Left colon (tissue), 2 donors: Measurements from ENCODE around the gene GMDS. TPM values are rescaled to one million over a fixed set of nuclear protein-coding genes. Genes with fewer than 3 reads are reported as not detected.

ENCODE experiments used
- ATAC-seq: fragments of 200-7000 bp; cut with Tn5 transposase; one replicate; pipeline ENCODE4 v1.9.1; 2020; ENCODE audit warnings: mild to moderate bottlenecking, moderate library complexity
- DNase-seq, 2 donors: peaks; one replicate each; pipeline ENCODE4 v3.0.0-alpha.2; 2020
- intact Hi-C, 2 donors: fragments of 100-400 bp; cut with DNase I in 1 of 2; cut with micrococcal nuclease in 1 of 2; formaldehyde crosslinking; loops; one replicate each; pipeline versions ENCODE4 v1.11.2 to v1.14.0; 2022; cut with DNase I, micrococcal nuclease
- total RNA-seq, 2 donors: library from RNA; stranded (reverse); fragmentation: NEBNext Ultra II Directional; extraction: Animal tissue kit (Norgen Biotek cat#: 25700); gene quantifications; one replicate each; pipeline ENCODE4 v1.2.1, GENCODE V29; 2021
- donor health status: DM: no; HTN: no; CAD: no.
- donor health status: DM: yes; HTN: yes; CAD: no.

The GMDS gene
- total RNA-seq, 2 donors from 2014 or later = 148 to 229 TPM

DNA sequence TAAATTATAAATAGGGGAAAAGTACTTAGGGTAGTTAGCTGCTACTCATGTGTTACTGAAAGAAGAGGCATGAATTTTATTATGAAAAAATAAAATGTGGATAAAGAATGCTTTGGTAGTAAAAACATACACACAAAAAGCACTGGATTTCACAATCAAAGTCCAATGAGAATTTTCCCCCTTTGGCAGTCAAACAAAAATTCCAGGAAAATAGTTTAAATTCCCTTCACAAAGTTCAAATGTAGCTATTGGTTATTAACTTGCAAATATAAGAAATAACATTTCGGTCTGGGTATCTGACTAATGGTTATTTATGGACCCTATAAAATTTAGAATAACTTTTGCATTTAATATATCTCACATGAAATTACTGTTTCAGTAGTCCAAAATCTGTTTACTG lies 425.2 kb downstream of the GMDS start:
- intact Hi-C loops = no loop called here
- no peak for DNase-seq
- no peak for ATAC-seq

DNA sequence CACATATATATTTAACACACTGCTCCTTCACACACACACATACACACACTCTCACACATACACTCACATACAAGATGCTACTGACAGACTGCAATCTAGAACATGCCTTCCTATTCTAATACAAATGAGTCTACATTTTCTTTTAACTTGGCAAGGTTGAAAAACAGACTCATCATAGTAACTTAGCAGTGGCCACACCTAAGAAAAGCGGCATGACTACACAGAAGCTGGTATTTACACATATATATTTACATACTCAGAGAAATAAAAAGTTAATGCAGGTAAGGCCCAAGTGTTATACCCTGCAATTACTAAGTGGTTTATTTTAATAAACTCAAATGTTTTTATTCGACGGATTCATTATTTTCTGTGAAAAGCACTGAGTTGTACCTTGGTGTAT lies 426.4 kb downstream of the GMDS start:
- intact Hi-C loops = no loop called here
- DNase-seq = no peak
- peak; percentile 71 for ATAC-seq

DNA sequence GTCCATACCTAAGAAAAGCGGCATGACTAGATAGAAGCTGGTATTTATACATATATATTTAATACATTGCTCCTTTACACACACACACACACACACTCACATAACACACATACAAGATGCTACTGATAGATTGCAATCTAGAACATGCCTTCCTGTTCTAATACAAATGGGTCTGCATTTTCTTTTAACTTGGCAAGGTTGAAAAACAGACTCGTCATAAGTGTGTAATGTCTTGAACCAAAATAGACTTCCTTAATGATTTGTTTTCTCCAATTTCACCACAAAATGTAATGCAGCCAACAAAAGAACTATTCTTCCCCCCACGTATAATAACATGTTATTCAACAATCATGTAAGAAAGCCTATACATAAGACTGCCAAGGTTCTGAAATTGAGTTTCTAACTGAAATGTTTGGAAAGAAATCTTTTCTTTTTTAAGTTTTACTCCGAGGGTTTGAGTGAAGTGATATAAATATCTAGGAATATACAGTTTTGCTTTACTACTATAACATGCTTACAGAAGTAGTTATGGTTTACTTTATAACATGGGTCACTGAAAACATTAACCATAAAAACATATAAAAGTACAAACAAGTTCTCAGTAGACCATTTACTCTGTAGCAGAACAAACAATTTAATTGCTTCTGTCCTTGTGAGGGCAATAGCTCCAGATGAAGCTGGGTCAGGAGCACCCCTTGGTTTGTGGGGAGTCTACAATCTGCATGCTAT lies 428.2 kb downstream of the GMDS start:
- peak; percentile 72 for ATAC-seq
- DNase-seq = no peak
- intact Hi-C loops = no loop called here

DNA sequence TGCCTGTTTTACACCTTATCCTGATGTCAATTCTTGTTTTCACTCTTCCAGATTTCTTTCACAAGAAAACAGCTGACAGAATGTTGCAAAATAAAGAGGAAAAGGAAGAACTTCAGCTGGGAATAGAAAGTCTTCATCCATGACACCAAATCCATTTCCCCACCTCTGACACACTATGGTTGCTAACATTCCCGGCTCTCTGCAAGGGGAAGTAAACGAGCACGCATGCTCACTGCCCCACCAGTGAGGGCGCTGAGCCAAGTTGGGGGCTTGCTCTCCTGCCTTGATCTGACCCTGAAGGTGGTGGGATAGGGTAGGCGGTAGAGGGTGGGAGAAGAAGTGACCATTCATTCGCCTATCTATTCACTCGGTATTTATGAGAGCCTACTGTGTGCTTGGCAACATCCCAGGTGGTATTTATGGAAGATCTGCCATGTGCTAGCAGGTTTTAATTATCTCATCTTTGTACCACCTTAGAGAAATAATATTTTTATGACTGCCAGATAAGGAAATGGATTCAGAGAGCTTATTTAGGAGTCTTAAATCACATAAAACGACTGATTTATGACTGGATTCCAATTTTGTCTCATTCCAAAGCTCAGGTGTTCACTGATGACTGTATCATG lies 429.5 kb downstream of the GMDS start:
- ATAC-seq (peak; percentile 35), DNase-seq (no peak)
- intact Hi-C loops = no loop called here

DNA sequence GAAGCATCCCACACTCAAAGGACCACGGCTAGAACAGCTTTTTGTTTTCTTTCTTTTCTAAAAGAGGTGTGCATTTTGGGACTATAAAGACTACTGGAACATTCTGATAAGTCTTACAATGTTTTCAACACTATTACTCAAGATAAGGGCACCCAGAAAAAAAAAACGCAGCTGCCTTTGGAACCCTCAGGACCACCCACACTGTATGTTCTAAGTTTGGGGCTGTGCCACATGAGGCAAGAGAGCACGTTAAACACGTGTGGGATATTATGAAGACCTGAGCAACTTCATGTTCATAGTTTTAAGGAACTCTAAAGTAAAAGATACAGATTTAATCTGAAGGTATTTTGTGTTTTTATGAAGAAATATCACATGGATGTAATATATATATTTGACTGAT lies 431.1 kb downstream of the GMDS start:
- intact Hi-C loops = no loop called here
- ATAC-seq = no peak

DNA sequence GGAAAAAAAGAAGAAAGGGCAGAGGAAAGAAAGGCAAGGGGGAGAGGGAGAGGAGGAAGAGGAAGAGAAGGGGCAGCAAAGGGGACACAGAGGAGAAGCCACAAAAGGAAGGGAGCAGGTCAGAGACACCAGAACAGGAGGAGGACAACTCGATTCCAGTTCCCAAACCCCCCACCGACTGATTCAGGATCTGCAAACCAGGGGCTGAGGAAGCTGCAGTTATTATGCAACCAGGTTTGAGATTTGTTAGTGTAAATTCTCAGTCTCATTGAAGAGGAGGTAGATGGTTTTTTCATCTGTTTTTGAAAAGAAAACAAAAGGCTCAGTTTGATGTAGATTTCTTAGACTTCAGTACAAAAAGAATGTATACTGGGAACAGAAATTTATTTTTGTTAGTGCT lies 432.9 kb downstream of the GMDS start:
- ATAC-seq (no peak), DNase-seq (no peak)
- intact Hi-C loops = no loop called here

More for the DNA sequence above, 431.1 kb downstream of the GMDS start:
- no peak for DNase-seq

DNA sequence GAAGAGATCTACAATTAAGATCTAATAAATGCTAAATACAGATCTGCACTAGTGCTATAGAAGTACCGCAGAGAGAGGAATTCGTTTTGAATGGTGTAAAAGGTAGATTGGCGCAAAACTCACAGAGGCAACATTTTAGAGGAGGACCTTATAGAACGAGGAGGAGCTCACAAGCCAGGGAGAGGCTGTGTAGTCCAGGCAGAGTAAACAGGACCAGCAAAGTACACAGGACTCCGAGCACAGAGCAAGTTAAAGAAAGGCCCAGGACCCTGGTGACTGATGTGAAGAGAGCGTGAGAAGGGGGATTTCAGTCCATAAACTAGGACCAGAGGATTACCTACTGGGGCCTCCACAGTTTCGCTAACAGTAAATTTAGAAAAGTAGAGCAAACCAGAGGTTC lies 433.4 kb downstream of the GMDS start:
- DNase-seq (no peak), ATAC-seq (no peak)

DNA sequence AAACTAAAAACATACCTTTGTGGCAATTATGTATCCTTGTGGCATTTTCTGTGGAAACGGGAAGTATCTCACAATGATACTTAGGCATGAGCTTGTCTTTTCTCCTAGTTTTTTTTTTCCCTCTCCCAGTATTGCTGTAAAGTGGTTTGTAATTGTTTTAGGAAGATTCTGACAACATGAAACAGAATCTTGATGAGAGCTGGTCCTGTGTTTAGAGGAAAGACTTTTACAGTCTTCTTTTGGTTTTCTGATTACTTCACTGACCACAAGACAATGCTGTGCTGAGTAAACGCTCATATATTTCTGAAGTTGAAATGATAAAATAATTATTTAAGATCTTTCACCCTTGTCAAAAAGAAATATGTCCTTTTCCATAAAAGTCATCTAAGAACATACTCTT lies 434.5 kb downstream of the GMDS start:
- intact Hi-C loops = no loop called here
- DNase-seq (no peak), ATAC-seq (no peak)

More for the DNA sequence above, 433.4 kb downstream of the GMDS start:
- intact Hi-C loops = no loop called here

DNA sequence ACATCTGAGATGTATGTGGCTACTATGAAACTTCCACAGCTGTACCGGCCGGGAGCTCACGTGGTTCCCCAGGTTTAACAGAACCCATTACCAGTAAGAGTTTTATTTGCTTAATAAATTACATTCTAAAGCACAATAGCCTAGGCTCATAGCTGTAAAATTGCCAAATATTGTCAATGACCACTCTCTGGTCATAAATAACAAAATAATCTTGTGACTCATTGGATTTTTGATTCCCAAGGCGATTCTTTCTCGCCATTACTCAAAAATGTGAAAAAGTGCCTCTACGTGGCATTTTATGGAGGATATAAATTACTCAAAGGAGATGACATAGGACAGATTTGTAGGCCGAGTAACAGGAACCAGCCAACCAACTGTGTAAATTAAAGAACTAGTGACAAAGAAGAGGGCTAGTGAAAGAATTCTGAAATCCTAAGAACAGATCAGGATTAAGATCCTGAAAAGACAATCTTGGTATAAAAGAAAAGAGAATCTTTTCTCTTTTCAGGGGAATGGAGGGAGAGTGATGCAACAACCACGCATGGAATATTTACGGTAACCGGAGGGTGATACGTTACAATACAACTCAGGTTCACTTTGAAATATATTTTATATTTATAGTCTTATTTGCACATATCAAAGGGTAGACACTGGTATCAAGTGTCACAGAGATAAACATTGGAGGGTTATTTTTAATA lies 436.0 kb downstream of the GMDS start:
- intact Hi-C loops = no loop called here
- ATAC-seq (no peak), DNase-seq (no peak)

DNA sequence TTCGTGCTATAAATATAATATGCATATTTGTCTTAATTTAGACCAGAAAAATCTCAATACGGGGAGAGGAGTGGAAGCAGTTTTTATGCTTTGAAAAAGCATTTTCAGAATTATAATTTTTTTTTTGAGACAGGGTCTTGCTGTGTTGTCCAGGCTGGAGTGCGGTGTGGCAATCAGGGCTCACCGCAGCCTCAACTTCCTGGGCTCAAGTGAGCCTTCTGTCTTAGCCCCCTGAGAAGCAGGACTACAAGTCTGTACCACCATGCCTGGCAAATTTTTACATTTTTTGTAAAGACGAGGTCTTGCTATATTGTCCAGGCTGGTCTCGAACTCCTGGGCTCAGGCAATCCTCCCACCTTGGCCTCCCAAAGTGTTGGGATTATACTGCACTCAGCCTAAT lies 438.5 kb downstream of the GMDS start:
- ATAC-seq = no peak
- DNase-seq = no peak
- intact Hi-C loops = no loop called here

DNA sequence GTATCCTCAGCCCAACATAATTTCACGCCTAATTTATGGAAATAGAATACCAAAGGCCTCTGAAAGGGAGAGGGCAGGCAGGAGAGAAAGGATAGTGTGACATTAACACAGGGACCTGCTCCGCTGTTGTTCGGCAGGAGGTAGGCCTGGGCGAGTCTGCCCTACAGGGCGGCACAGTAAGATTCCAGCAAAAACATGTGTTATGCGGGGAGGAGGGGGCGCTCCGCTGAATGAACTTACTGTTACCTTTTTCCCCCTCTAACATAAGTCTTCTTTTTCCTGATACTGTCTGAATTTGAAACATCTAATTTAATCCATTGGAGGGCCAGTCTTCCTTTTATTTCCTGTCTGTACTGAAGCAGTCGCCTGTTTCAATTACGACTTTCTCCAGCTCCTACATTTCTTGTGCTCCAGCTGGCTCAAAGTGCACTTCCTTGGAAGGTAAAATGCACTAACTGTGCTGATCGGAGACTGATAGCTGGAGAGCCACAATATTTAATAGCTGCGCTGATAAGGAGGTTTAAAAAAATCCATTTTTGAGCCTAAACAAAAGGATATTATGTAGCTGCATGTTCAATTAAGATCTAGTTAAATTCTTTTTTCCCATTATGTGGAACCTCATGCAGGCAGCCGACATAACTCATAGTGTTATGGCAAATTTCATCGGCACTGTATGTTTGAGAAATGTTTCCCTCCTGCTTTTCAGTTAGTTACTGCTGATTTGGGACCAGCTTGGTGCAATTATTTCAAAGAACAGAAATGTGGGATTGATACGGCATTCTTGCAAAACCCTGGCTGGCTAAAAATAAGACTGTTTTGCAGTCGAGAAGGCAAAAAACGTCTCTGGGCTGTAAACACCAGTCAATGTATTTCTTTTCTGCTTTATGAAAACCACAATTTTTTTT lies 442.7 kb downstream of the GMDS start:
- intact Hi-C loops = no loop called here
- DNase-seq (no peak), ATAC-seq (no peak)

DNA sequence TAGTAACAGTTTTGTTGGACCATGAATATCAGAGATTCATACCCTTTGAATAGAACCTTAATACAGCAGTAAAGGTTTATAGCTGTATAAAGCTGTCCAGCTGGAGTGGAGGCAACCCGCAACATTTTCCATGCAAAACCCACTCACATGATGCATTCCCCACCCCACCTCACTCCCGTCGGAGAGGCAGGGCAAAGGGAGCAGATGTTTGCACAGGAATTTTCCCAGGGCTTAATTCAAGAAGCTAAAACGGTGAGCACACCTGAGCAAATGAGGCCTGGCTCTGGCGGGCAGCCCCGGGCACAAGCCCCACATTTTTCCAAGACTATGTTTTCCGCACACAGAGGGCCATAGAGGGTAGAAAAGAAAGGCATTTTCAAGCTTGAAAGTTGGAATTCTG lies 444.0 kb downstream of the GMDS start:
- no peak for ATAC-seq
- DNase-seq = no peak
- intact Hi-C loops = no loop called here

DNA sequence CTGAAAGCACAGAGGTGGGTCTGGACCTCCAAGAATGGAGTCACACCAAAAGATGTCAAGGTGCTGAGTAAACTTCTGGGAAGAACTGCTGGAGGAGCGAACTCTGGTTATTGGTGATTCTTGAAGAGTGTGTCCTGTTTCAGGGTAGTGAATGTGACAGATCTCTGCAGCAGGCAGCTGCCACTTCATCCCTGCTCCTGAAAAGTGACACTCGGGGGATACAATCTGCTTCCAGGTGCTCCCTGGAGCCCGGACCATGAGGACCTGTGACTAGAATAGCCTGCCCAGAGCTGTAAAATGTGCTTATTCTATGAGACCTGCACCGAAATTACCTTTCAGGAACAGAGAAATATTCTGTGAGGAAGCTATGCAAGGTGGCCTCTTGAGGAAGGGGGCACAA lies 444.6 kb downstream of the GMDS start:
- ATAC-seq = no peak

DNA sequence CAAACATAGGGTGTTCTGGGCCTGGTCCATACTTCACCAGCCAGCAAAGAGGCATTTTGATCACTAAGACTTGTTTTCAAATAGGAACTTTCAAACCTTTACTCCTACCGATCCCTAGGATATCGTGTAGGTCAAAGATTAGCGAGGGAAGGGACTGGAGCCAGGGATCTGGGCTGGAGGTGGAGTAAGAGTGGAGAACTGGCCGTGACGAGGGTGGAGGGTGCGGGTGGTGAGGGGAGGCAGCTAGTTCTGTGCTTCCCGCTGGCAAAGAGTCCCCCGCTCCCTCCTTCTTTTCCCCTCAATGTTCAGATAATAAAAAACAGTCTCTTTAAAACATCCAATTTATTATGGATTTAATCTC lies 446.5 kb downstream of the GMDS start:
- ATAC-seq (no peak), DNase-seq (no peak)
- intact Hi-C loops = no loop called here

More for the DNA sequence above, 444.6 kb downstream of the GMDS start:
- intact Hi-C loops = no loop called here
- DNase-seq = no peak

DNA sequence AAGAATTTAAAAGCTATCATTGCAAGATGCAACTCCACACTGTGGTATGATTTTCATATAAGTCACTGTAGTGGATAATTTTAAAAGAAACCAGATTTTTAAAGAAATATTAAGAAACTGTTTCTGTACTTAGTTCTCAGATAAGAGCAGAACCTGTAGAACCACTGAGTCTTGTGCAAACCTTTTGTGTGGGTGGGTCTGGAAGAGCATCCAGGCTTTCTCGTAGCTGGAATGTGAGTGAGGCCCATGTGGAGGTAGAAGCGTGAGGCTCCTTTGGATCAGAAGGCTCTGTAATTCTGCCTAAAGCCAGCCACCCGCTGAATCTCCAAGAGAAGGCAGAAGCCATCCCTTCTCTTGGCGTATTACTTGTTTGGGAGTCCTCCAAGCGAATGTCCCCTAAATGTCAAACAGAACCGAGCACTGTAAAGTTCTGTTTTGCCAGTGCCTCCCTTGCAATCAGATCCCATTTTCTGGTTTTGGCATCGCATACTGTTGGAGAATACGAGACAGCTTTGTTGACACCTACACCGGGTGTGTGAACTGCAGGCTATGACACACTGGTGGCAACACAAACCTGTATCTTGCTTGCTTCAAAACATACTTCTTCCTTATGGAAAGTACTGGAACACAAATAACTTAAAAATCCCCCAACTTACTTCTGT lies 447.0 kb downstream of the GMDS start:
- ATAC-seq (peak; percentile 26), DNase-seq (no peak)
- intact Hi-C loops = no loop called here

DNA sequence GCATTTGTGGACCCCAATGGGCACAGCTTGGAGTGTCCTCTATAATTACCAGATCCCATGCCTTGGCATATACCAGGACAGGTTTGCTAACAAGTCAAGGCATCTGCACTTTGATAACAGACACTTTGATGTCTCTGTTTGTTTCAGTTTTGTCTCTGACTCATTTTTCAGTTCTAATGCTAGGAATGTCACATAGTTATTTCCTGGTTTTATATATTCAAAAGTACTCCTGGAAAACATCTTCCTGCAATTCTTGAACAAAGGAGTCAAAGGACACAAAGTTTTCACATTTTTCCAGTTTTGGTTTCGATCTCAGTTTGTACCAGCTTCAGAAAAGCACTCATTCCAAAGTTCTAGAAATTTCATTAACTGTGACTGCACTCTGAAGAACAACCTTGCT lies 447.6 kb downstream of the GMDS start:
- no peak for DNase-seq
- ATAC-seq = peak; percentile 53
- intact Hi-C loops = no loop called here

DNA sequence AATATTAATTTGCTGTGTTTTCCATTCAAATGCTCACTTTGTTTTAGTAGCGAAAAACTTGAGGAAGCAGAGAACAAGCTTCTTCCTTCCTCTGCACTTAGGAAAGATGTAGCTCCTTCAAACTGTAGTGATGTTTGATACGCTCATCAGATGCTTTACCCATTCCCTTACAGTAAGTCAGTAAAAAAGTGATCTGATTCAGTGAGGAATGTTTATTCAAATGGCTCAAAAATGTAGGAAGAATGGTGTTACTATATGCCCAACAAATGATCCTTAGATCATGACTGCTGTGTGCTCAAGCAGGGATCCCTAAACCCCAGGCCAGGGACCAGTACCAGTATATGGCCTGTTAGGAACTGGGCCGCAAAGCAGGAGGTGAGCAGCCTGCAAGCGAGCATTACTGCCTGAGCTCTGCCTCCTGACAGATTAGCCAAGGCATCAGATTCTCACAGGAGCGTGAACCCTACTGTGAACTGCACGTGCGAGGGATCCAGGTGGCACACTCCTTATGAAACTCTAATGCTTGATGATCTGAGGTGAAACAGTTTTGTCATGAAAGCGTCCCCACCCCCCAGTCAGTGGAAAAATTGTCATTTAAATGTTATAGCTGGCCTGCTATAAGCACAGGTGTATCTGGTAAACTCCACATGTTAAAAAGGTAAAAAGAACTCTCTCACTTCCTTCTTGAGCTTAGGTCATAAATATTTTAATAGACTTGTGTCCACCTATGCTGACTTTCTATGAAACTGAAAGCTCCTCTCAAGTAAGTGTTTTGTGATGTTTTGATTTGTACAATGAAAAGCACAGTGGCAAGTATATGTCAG lies 448.5 kb downstream of the GMDS start:
- ATAC-seq (peak; percentile 22), DNase-seq (no peak)
- intact Hi-C loops = no loop called here

DNA sequence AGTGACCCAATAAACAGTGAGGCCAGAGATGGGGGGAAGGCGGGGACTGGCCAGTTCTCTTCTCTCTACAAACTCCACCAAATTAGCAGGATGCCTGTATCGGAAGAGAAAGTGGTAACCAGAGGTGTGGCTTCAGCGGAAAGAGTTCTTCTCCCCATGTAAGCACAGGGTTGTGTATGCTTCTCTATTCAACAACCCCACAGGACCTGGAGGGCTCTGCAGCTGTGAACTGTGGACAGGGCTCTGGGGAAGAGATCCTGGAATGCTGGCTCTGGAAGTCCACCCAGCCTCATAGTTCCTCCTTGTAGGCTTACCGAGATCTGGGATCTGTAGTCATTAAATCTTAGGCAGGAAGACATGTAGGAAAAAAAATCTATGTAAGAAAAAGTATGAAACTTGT lies 449.5 kb downstream of the GMDS start:
- DNase-seq (no peak), ATAC-seq (no peak)
- intact Hi-C loops = no loop called here
